Stimulated activated CD8-positive, alpha-beta memory T cell treated with anti-CD3 and anti-CD28 coated beads, Interleukin-7, amount 100 ng/mL, for 4 hours (primary cell): ENCODE measurements around the gene HHIPL1.

Experiments
- DNase-seq, 2 donors: peaks; one replicate each; pipeline ENCODE4 v3.0.0-alpha.2; 2020; ENCODE audit warnings: low read depth in 2 of 2

The HHIPL1 gene

GRCh38 chr14:99644723-99645544 lies at the start of gene HHIPL1:
TSS of gene HHIPL1 (plus strand) at chr14:99645129. CDS start at chr14:99645208, 79 bp downstream.
- DNase-seq: no peak

GRCh38 chr14:99595524-99595923 lies 49.4 kb upstream of the HHIPL1 start:
- no peak for DNase-seq

DNA sequence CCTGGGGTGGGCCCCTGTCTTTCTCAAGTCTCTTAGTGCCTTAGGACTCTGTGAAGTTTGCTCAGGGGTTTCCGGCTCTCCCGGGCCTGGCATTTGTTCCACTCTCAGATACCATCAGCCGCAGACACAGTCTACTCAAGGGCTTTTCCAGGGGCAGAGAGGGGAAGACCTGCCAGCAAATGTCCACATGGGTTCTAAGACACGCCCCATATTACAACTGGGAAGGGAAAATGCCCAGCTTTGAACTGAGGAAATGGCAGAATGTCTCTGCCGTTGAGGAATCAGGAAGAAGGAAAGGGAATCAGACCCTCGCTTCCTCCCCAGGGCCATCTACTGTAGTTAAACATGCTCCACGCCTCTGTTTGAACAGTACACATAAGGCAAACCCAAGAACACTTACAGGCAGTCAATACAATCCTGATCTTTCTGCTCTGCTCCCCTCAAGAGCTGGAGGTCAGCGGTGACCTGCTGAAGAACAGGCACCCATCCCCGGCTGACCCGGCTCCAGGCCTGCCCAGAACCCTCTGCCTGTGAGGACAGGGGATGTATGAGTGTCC lies 48.8 kb upstream of the HHIPL1 start:
- no peak for DNase-seq

- no peak for DNase-seq
Observed at GRCh38 chr14:99596772-99597171, 48.2 kb upstream of the HHIPL1 start.

DNA sequence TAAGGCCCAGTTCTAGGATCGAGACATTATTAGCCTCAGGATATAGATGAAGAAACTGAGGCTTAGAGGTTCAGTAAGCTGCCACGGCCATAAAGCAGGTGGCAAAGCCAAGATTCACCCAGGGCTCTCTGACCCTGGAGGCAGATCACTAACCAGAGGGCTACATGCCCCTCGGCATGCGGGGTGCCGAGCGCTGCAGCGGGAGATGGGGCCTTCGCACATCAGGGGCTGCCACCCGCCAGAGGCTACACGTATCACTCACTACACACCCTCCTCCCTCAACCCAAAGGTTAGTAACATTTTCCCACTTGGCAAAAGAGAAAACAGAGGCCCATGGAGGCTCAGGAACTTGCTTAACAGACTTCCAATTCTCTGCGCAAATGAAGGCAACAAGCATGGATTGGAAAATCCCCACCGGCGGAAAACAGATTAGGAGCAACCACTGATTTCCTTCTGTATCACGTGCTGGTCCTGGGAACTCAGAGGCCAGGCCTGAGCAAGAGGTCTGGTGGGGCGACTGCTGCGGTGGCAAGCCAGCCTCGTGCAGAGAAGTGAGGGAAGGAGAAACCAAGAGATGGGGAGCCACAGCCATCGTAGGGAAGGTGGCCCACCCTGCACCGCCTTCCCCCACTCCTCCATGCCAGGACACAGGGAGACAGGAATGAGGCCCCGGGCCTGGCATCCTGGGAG lies 46.9 kb upstream of the HHIPL1 start:
- DNase-seq: no peak

- DNase-seq: no peak
Observed at GRCh38 chr14:99598774-99599173, 46.2 kb upstream of the HHIPL1 start.

- no peak for DNase-seq
Observed at GRCh38 chr14:99599393-99599792, 45.5 kb upstream of the HHIPL1 start.

DNA sequence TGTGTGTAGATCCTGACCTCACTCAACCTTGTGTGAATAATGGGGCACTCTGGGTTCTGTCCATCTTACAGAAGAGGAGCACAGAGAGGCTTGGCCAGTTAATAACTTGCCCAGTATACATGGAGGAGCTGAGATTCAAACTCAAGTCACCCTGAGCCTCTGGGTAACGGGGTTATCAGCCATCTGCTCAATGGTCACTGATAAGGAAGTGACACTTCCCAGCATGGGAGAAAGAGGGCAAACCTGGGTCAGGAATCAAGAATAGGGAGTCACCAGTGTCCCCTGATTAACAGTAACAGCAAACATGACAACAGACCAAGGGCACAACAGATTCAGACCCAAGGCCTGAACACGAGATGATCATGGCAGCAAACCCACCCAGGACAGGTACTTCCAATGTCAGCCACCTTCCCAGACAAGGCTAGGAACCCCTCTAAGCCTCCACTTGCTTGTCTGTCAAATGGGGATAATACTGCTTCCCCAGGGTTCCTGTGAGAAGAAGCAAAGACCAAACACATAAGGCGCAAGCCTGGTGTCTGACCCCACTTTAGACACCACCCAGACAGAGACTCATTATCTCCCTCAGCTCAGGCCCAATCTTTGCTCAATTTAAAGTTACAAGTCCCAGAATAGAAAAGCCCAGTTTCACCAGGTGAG lies 44.6 kb upstream of the HHIPL1 start:
- no peak for DNase-seq

DNA sequence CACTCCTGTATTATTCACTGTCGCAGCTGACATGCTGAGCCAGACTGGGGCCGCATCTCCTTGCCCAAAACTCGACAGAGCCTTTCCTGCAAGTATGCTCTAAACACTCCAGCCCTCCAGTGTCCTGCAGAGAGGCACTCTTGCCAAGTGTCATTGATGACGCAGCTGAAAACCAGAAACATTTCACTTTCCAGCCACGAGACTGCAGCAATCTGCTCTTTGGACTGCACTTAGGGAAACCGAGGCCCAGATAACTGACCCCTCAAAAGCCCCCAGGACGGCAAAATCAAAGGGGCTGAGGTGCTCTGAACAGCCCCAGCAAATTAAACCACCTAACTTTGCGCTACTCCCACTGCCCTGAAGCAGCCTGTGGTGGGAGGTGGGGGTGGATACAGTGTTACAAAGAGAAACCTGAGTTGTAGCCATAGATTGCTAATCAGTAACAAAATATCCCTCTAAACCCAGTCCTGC lies 43.5 kb upstream of the HHIPL1 start:
- no peak for DNase-seq

DNA sequence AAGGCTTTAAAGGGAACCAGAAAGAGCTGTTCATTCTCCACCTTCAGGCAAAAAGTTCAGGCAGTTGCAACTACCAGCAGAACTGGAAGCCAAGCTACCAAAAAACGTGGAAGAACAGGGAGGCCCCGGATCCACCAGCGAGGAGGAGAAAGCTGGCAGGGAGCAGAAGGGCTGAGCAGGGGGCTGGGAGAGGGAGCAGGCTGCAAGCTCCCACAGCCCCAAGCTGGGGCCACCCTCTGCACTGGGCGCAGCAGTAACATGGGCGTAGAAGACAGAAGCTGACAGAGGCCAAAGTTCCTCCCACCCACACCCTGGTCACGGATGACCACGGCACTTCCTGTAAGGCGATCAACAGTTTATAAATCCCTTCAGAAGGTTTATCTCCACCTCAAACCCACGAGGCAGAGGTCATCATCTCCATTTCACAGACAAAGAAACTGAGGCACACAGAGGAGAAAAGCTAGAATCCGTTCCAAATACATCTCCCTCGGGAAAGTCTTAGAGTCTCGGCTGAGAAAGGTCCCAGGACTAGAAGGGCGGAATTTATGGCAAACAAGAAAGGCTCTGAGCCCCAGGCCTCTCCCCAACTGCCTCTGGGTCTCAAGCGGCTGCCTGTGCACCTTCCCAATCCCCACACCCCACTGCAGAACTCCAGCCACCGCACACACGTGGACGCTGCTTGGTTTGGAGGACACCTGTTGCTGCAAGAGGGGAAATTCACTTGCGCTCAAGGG lies 42.7 kb upstream of the HHIPL1 start:
- DNase-seq: no peak

DNA sequence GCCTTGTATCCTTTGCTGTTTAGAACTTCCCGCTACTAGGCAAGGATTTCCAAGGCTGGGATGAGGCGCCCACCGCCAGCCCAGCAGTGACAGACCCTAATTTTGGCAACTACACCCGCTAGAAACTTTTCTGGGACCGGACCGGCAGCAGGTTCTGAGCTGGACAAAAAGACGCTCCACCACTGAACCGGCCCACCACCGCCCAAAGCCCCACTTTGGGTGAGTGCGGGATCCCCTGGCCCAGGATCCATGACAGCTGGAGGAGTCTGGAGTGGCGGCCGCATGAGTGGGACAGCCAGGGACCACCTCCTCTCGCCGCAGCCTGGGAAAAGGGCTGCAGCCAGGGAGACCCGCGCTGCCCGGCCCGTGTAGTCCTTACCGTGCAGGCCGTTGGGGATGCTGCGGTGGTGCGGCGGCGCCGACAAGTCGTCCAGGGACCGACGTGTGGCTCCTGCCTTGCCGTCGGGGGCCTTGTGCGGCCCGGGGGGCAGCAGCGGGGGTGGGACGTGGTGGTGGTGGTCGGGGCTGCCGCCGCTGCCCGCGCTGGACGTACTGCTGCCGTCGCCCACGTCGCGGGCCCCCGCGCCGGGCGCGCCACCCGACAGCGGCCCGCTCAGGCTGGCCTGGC lies 42.0 kb upstream of the HHIPL1 start:
- no peak for DNase-seq

DNA sequence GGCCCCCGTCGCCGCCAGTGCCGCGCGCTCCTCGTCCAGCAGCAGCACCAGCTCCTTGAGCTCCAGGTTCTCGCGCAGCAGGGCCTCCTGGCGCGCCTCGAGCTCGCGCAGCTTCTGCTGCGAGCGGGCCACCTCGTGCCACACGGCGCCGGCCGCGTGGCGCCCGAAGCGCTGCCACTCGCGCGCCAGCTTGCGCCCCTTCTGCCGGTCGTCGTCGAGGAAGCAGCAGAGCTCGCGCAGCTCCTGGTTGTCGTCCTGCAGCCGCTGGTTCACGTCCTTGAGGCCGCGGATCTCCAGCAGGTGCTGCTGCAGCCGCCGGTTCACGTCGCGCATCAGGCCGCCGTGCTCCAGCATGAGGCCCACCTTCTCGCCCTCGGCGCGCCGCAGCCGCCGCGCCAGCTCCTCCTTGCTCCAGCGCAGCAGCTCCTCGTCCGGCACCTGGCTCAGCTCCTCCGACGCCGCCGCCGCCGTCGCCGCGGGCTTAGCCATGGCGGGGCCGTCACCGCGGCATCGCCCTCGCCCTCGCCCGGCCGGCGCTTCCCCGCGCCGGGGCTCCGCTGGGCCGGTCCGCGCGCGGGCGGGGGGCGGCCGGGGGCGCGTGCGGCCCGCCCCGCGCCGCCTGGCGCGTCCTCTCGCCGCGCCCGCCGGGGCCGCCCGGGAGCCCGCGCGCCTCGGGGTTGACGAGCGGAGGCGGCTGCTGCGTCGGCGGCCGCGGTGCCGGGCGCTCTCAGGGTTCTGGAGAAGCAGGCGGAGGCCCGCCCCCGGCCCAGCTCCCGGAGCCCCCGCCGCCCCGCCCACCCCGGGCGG lies 41.3 kb upstream of the HHIPL1 start, which contains the start of gene CCDC85C:
Gene CCDC85C, minus strand, starts transcription at position 737 of the 807 bp plus-strand sequence. Its CDS starts 248 bp downstream, at position 489.
- peak; percentile 3 to 41 for DNase-seq

GRCh38 chr14:99604278-99604765 lies 40.6 kb upstream of the HHIPL1 start:
- DNase-seq: peak; percentile 84 to 94

- peak in 1 of 2 donors; percentile 35 for DNase-seq
Observed at GRCh38 chr14:99604766-99605298, 40.1 kb upstream of the HHIPL1 start.

DNA sequence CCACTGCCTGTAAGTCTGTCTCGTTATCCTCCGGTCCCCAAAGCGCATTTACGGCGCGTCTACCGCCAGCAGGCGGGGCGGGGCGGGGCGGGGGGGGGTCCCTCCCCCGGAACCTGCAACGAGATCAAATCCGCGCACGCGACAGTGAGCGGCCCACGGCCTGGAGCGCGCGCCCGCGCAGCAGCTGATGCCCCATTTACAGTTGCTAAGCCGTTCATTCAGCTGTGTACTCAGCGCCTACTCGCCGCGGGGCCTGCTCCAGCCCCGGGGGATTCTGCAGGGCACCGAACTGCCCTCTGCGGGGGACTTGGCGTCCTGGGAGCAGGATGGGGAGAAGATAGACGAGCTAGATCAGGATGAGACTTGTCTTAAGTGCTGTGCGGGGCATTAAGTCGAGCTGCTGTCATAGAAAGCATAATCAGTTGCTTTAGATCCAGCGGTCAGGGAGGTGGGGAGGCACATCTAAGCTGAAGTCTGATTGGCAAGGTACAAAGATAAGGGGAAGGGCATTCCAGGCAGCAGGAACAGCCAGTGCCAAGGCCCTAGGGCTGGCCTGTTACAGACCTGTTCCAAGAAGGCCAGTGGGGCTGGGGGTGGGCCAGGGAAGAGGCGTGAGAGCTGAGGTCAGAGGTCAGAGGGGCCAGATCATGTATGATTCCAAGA lies 39.5 kb upstream of the HHIPL1 start:
- peak; percentile 61 to 80 for DNase-seq

DNA sequence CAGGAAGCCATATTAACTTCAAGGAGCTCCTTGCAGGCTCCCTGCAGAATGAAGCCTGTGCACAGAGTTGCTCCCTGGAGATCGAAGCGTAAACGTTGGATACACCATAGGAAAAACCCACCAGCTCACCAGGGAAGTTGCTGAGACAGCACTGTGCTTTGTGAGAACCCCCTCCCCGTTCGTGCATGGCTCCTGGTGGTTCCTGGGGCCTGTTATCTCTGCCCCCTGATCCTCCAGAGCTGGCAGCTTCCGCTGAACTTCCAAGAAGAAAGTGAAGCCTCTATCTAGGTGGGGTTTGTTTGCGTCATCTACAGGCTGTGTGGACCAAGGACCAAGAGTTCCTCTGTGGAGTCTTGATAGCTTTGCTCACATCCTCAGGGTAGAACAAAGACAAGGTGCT lies 38.6 kb upstream of the HHIPL1 start:
- no peak for DNase-seq

GRCh38 chr14:99608591-99608990 lies 36.3 kb upstream of the HHIPL1 start:
- no peak for DNase-seq

DNA sequence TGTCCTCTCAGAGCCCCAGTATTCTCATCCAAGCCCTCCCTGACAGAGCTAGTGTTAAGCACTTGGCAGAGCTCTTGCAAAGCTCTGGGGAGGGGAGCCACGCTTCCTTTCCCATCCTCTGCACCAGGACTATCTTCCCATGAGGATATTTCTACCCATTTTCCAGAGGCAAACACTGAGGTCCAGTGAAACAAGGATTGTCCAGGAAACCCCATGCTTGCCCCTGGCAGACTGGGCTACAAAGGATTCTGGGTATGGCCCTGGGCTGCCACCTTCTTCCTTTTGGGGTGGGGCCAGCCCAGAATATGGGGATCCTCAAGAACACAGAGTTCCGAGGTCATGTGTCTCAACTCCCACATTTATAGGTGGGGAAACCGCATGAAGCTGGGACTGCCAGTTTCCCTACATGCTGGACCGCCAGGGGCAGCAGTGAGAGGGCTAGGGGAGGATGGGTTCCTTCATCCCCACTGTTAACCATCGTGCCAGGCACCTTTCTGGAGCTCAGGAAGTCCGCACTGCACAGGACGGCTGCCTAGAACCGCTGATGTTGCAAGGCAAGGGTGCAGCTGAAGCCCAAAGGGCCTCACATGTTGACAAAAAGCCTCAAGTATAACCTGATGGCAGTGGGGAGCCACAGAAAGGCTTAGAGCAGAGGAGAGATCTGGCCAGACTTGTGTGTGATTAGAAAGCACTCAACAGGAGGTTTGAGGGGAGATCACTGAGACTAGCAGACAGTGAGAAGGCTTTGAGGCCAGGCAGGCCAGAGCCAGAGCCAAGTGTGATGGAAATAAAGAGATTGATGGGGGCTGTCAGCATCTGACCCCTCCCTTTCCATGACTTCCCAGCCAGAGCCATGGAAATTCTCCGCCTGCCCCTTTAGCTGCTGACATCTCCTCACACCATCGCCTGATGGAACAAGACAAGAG lies 35.4 kb upstream of the HHIPL1 start:
- DNase-seq: no peak
